NCI-H345 treated with DMSO at 0.1 percent for 48 hours (cell line): ENCODE measurements around the gene SORD.

Experiments used
- DNase-seq: peaks from one replicate; lab custom pipeline; 2025; ENCODE audit not compliant: unreplicated experiment; lab: John Stamatoyannopoulos, UW

Gene SORD

GRCh38 chr15:45114751-45115085, 91.7 kb downstream of the SORD start:
- DNase-seq = no peak

GRCh38 chr15:45115312-45115820, 92.4 kb downstream of the SORD start:
- DNase-seq = no peak

- DNase-seq = no peak
Measured at GRCh38 chr15:45116006-45116481, 93.0 kb downstream of the SORD start.

- DNase-seq = no peak
Measured at GRCh38 chr15:45116482-45117307, 93.7 kb downstream of the SORD start.

- DNase-seq = no peak
Measured at GRCh38 chr15:45117308-45118130, 94.5 kb downstream of the SORD start.

GRCh38 chr15:45118131-45118588, 95.2 kb downstream of the SORD start:
- DNase-seq = peak; percentile 74

- DNase-seq = no peak
Measured at GRCh38 chr15:45118996-45119395, 96.0 kb downstream of the SORD start.

- DNase-seq = no peak
Measured at GRCh38 chr15:45120081-45120972, 97.3 kb downstream of the SORD start.

- no peak for DNase-seq
Measured at GRCh38 chr15:45121020-45121419, 98.0 kb downstream of the SORD start.

- DNase-seq = no peak
Measured at GRCh38 chr15:45121706-45122417, 98.9 kb downstream of the SORD start.

- no peak for DNase-seq
Measured at GRCh38 chr15:45122719-45123118, 99.7 kb downstream of the SORD start.

GRCh38 chr15:45123397-45123796, 100.4 kb downstream of the SORD start:
- DNase-seq = no peak

GRCh38 chr15:45126535-45127158, 103.7 kb downstream of the SORD start:
- no peak for DNase-seq
